Frontal cortex (tissue), 4 donors: ENCODE data around the gene NFKBIB. TPM values are rescaled to one million over a fixed set of nuclear protein-coding genes. Genes with fewer than 3 reads are reported as not detected.
A peak's percentile ranks its signal among the peaks of the same experiment; 100 is the strongest.
"Not testable (repeated sequence)": the region's sequence is repeated elsewhere in the genome, so short reads cannot be mapped to it uniquely, and the experiment has no call there.

Source experiments
- DNase-seq, 2 donors: peaks; one replicate each; pipeline ENCODE4 v3.0.0; 2012; ENCODE audit warnings: low spot score in 2 of 2
- FAIRE-seq: peaks from 2 replicates; lab custom pipeline; 2012; peaks lifted over from hg19 to GRCh38; lab: Jason Lieb, UNC
- total RNA-seq: library from RNA; depleted of rRNA; stranded (reverse); fragments of >200 nt; gene quantifications from one replicate; pipeline ENCODE4 v1.2.3, GENCODE V29; 2014
- donor health status: control.
- donor health status: control.
- donor health status: control.

The NFKBIB gene
- total RNA-seq, 1 donor from 2014 or later: 3.3 TPM

- DNase-seq (no peak), FAIRE-seq (no peak)
Measured at GRCh38 chr19:38920602-38921419, 21.0 kb downstream of the NFKBIB start.

- no peak for DNase-seq
Measured at GRCh38 chr19:38921420-38922274, 21.9 kb downstream of the NFKBIB start.

GRCh38 chr19:38922482-38922881 is 22.7 kb downstream of the NFKBIB start:
- DNase-seq (no peak), FAIRE-seq (no peak)

More at GRCh38 chr19:38921420-38922274, 21.9 kb downstream of the NFKBIB start:
- no peak for FAIRE-seq

- no peak for DNase-seq
- FAIRE-seq: no peak
Measured at GRCh38 chr19:38924388-38924787, 24.6 kb downstream of the NFKBIB start.

- FAIRE-seq (no peak), DNase-seq (no peak)
Measured at GRCh38 chr19:38928391-38929001, 28.7 kb downstream of the NFKBIB start.

- FAIRE-seq: no peak
- DNase-seq: peak; percentile 89 to 95
Measured at GRCh38 chr19:38929929-38930775, 30.4 kb downstream of the NFKBIB start, which contains the start of gene SARS2. SARS2 (minus strand) TSS chr19:38930763; CDS start chr19:38930736, 27 bp downstream.

- DNase-seq (peak; percentile 99), FAIRE-seq (peak; percentile 93)
Measured at GRCh38 chr19:38930776-38931520, 31.2 kb downstream of the NFKBIB start, which contains the start of gene MRPS12. MRPS12 (plus strand) TSS chr19:38930944; CDS start chr19:38931295, 351 bp downstream.

GRCh38 chr19:38931521-38931793 is 31.7 kb downstream of the NFKBIB start:
- DNase-seq (no peak), FAIRE-seq (no peak)

- FAIRE-seq: no peak
- no peak for DNase-seq
Measured at GRCh38 chr19:38932425-38933179, 32.8 kb downstream of the NFKBIB start.

- DNase-seq (no peak), FAIRE-seq (no peak)
Measured at GRCh38 chr19:38933544-38933943, 33.8 kb downstream of the NFKBIB start.

- DNase-seq (no peak), FAIRE-seq (no peak)
Measured at GRCh38 chr19:38939957-38940356, 40.2 kb downstream of the NFKBIB start.

- FAIRE-seq, DNase-seq: not testable (repeated sequence)
Measured at GRCh38 chr19:38941466-38941865, 41.7 kb downstream of the NFKBIB start.

GRCh38 chr19:38941979-38942378 is 42.2 kb downstream of the NFKBIB start:
- no peak for FAIRE-seq

GRCh38 chr19:38942471-38943181 is 42.9 kb downstream of the NFKBIB start:
- DNase-seq (no peak), FAIRE-seq (no peak)

More at GRCh38 chr19:38941979-38942378, 42.2 kb downstream of the NFKBIB start:
- no peak for DNase-seq

- FAIRE-seq: no peak
- DNase-seq: no peak
Measured at GRCh38 chr19:38944981-38945506, 45.3 kb downstream of the NFKBIB start.

GRCh38 chr19:38945562-38946228 is 45.9 kb downstream of the NFKBIB start:
- FAIRE-seq (no peak), DNase-seq (no peak)
